HG02759 (cell line): ENCODE results near the gene ZC3H14.
A peak's percentile ranks its signal among the peaks of the same experiment; 100 is the strongest.

ENCODE experiments used
- ATAC-seq: cut with Tn5 transposase; IDR thresholded peaks from one replicate; pipeline ENCODE4 v1.9.1; 2021; ENCODE audit warnings: mild to moderate bottlenecking, moderate library complexity; ENCODE audit not compliant: unreplicated experiment

ZC3H14 gene

DNA sequence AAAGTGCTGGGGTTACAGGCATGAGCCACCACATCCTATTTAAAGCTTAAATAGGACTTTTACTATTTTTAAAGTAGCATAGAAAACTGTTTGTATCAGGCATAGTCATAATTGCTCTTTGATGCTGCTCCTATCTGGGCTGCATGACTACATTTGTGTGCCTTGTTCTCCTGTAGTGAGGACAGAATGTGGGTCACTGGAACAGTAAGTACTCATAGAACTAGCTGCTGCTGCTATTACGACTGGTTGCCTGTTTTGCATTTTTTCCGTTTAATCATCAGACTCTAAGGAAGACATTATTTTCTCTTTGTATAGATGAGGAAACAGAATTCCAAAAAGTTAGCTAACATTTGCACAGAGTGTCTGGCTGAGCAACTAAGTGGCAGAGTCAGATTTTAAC, 42.8 kb downstream of the ZC3H14 start:
- no peak for ATAC-seq

DNA sequence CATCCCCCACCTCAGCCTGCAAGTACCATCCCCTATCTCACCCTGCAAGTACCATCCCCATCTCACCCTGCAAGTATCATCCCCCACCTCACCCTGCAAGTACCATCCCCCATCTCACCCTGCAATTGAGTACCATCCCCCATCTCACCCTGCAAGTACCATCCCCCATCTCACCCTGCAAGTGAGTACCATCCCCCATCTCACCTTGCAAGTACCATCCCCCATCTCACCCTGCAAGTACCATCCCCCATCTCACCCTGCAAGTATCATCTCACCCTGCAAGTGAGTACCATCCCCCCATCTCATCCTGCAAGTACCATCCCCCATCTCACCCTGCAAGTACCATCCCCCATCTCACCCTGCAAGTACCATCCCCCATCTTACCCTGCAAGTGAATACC, 45.0 kb downstream of the ZC3H14 start:
- ATAC-seq: no peak

DNA sequence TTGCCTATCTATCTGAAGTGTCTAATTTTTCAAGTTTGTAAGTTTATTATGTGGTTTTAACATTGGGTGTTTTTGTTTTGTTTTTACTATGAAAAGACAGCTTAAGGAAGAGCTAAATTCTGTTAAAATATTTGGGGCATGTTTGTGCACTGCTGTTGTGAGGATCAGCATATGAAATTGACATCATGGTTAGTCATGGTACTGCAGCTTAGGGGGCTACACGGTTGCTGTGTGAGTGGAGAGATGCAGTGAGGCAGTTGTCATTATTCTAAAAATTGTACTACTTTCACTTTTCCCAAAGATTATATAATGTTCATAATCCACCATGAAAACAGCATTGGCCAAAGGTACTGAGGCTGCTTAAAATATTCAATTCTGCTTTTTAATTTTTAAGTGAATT, 49.0 kb downstream of the ZC3H14 start:
- ATAC-seq: no peak

DNA sequence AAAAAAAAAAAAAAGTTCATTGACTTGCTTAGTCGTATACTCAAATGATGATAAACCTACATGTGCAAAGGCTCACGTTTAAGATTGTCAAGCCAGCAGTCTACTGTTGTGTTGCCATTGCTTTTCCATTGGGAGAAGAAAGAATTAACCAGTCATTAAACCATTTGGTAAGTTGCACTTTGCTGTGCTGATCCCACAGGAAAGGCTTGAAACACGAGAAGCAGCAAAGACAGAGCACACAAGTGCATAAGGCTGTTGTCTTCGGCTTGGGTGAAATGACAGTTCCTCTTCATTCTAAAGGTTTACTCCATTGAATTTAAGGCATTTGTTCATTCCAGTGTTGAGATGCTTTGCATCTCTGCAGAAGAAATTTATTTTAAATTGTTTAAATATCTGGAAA, 50.1 kb downstream of the ZC3H14 start:
- ATAC-seq: no peak

DNA sequence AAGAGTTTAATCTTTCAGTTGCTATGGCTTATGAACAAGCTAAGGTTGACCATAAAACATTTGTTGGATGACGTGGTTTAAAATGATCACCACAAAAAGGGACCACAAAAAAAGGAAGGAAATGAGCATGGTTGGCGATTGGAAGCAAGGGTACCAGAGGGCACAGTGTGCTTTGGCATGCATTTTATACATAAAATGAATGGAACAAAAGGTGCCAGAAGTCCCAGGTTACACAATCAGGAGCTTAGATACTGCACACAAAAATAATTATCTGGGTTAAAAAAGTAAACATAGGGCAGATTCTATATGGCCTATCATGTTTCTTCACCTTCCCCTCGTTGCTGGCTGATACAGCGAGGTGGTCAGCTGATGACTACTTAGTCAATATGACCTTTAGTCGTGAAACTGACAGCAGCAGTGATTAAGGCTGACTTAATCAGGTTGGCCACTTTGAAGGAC, 50.7 kb downstream of the ZC3H14 start:
- no peak for ATAC-seq

DNA sequence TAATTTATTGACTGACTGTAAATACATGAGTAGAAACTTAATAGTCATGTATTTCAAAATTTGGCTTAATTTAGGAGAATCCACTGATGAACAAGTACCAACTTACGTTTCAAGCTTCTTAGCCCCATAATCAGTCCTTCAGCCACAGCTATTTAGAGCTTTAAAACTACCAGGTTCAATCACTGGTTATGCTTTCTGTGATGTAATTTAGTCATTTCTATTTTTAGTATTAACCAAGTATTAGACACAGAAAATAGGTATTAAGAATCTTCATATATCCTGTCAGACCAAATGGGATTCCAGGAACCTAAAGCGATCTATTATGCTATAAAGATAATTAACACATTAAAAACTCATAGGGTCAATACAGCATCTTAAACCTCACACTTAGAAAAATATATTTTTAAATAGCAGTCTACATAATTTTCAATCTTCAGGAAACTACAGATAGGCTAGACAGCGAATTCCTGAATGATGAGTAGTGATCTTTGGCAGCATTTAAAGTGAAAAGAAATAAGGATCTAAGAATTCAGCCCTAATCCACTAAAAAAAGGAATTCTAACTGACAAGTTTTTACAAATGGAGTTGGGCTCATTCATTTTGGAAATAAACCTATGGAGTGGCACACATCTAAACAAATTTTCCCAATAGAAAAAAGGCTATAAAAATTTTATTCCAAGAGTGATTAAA, 51.5 kb downstream of the ZC3H14 start:
- no peak for ATAC-seq

DNA sequence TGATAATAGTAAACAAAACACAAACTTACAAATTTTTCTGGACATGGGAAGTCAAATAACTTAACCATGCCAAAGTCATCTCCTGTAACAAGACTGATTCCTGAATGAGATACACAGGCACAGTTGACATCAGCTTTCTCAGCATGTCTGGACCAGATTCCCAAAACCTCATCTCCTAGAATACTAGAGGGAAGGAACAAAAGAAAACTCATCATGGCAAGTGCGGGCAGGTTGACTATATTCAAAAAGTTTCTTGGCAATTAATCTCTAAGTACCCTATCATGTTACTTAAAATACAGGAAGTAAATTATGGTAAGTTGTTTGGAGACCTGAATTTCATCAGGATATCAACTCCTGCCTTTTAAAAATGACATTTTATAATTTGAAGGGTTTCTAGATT, 53.9 kb downstream of the ZC3H14 start:
- no peak for ATAC-seq

DNA sequence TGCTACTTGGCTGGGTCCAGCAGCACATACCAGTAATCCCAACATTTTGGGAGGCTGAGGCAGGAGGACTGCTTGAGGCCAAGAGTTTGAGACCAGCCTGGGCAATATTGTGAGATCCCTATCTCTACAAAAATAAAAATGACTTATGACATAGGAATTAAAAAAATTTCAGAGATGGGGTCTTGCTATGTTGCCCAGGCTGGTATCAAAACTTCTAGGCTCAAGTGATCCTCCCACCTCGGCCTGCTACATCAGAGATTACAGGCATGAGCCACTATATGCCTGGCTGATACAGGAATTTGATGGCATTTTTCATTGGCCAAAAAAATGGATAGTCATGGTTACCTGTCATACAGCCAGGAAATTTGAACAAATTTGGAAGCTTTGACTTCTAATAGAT, 54.6 kb downstream of the ZC3H14 start:
- ATAC-seq: no peak

DNA sequence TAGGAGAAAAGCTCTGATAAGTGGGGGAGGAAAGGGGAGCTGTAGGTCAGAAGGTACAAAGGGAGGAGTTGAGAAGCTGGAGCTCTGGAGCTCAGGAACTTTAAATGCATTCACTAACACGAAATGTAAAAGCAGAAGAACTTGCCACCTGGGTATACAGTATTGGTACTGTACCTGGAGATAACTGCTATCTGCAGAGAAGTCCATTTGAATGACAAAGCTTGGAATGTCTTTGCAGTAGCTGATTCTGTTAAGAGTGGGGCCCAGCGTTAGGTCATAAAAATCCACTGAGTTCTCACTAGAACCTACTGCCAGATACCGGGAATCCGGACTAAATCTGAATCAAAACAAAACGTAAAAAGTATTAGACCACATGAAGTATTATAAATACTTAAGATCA, 55.6 kb downstream of the ZC3H14 start:
- ATAC-seq: no peak

DNA sequence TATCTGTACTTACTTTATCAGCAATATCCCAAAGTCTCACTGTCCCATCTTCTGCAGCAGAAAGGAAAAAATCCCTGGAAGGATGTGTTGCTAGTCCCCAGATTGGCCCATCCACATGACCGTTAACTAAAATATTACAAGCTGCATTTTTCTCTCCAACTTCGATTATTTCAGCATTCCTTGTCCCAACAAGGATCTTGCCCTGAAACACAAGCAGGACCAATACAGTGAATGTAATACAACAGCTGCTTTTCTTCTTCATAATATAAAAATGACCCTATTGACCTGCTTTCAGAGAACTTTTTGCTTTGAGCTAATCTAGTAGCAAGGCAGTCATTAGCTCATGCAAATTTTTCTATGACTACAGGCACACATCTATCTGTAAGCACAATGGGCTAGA, 58.3 kb downstream of the ZC3H14 start:
- no peak for ATAC-seq

DNA sequence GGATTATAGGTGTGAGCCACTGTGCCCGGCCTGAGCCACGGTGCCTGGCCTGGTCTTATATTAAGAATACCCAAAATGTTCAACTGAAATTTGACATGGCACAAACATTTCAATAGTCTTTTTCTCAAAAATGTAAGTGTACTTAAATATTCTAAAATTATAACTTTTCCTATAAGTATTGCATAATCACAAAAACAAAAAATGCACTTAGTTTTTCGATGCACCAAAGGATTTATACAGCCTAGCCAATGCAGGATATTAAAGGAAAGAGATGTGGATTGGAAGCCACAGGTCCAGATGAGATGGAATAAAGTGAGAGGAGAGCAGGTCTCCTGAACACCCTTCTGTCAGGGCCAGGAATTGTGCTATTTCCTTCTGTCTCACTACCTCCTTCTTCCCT, 62.8 kb downstream of the ZC3H14 start:
- ATAC-seq: no peak

DNA sequence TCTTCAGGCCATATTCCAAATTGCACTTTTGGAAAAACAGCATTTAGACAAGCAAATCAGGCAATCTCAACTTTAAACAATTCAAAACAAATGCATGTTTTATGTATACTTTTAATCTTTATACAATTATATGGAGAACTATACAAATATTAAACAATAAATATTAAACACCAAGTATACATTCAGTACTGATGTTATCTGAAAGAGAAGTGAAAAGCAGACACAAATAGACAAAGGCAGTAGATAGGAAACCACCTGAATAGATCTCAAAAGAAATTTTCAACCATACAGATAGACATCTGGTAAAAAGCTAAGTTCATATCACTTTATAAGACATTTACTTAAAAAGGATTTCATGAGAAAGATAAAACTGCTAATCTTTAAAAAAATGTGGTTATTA, 65.2 kb downstream of the ZC3H14 start:
- no peak for ATAC-seq

DNA sequence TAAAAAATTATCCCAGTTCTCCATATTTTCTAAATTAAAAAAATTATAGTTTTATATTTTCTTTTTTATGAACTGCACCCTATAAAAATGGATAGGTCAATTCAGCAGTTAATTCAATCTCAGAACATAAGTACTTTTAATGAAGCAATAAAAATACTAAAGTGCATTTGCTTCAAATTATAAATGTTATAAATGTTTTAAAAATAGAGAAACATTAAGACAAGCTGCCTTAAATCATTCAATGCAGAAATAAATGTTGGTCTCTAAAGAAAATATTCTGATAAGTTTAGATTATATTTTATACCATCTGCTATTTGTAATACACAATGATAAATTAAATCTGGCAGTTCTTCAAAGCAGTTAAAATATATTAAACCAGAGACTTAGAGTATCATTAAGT, 65.6 kb downstream of the ZC3H14 start:
- no peak for ATAC-seq

DNA sequence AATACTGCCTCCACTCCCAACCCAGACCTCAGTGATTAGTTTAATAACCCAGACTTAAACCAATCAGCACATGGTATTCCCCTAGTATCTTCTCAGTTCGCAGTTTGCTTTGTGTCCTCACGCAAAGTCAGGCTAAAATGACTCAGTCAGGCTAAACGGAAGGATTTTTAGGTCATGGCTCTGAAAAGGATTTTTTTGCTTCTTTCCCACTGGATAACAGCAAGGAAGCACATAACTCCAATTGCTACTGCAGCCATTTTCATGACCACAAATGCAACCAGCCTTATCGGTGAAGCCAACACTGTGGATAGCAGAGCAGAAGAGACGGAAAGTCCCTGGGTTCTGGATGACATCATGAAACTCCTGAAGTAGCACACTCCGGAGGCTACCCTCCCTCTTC, 67.7 kb downstream of the ZC3H14 start:
- ATAC-seq: peak; percentile 40

DNA sequence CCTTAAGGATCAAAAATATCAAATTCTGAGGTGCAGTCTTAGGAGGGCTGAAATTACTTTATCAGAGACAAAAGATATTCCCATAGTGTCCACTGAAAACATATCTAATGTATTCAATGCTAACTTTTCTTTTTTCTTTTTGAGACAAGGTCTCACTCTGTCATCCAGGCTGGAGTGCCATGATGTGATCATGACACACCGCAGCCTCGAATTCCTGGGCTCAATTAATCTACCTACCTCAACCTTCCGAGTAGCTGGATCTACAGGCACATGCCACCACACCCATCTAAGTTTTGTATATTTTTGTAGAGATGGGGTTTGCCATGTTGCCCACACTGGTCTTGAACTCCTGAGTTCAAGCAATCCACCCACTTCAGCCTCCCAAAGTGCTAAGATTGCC, 68.3 kb downstream of the ZC3H14 start:
- no peak for ATAC-seq

DNA sequence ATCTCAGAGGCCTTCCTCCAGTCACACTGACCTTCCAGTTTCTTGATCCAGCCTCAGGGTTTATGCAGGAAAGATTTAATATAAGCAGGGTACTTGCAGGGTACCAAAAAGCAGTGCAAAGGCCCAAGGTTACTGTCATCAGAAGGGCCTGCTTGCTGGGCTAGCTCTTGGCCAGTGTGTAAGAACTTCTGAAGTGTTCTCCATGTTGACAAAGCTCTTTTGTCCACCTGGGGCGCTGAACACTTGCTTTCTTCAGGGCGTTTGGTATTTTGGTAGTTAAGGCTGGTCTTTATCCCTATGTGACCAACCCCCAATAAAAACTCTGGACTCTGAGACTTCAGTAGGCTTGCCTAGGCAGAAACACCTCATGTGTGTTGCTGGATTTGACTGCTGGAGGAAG, 69.7 kb downstream of the ZC3H14 start:
- ATAC-seq: no peak

DNA sequence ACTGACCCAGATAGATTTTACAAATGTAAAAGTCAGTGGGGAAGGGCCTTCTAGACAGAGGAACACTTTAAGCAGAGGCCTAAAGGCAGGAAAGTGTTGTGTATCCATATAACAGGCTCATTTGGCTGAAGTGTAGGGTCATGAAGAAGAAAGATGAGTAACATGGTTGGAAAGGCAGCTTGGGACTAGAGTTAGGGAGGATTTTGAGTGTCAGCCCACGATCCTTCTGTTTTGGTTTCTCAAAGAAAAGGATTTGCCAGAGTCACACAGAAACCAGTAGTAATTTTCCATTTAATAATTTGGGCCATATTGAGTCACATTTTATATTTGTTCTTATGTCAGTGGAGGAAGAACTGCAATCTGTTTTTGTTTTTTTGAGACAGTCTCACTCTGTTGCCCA, 76.4 kb downstream of the ZC3H14 start:
- no peak for ATAC-seq

DNA sequence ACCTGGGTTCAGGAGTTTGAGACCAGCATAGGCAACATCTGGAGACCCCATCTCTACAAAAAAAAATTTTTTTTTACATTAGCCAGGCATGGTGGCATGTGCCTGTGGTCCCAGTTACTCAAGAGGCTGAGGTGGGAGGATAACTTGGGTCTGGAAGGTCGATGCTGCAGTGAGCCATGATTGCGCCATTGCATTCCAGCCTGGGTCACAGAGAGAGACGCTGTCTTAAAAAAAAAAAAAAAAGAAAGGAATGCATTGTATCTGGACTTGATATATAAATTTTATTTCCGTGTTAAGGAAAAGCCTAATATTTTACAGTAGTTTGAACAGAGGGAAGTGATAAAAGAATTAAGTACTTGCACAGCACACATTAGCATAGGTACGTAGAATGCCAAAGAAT, 97.2 kb downstream of the ZC3H14 start:
- ATAC-seq: no peak

DNA sequence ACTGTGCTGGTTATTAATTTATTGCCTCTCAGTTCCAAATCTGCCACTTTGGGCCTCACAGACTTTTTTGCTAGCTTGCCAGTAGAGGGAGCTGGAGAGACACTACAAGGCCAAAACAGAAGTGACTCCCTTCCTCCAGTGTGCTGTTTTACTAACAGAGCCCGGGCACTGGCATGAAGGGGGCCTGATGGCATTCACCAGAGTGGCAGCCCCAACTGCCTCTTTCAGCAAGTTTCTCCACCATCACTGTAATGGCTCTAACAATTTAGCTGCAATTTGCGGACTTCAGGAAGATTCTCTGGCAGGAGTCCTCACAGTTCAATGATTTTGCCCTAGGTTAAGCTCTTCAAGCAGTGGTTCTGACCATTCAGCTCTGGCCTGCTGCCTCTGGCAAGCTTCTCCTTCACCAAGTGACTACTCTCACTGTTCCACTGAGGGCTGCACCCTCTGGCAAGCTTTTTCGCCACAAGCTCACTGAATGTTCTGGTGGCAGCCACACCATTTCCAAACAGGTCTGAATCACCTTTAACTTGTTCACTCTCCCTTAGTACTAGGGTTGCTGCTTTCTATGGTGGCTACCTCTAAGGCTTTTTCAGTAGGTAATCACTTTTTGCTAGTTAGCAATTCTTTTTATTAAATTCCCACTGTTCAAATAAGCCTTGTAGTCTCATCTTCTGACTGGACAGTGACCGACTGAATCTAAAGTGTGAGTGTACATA, 104.9 kb downstream of the ZC3H14 start:
- peak; percentile 83 for ATAC-seq

DNA sequence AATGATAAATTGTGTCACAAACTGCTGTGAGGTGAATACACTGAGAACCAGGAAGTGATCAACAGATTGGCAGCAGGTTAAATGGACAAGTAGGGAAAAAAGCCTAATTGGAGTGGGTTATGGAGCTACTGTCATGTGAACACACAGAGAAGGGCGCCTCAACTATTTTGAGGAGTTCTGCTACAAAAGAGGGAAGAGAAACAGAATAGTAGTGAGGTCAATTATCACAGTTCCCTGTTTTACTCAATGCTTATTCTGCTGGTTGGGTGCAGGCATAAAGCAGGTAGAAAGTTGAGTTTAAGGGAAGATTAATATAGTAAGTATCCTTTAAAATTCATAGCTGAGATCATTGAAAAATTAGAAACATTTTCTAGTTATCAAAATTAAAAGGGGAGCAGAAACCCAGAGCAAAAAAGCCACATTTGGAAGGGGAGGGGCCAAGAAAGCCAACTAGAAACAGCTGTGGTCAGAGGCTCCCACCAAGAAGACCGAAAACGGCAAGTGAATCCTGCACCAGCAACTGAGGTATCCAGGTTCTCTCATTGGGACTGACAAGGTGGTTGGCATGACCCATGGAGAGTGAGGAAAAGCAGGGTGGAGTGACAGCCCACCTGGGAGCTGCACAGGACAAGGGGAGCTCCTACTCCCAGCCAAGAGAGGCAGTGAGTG, 105.7 kb downstream of the ZC3H14 start:
- ATAC-seq: peak; percentile 58

DNA sequence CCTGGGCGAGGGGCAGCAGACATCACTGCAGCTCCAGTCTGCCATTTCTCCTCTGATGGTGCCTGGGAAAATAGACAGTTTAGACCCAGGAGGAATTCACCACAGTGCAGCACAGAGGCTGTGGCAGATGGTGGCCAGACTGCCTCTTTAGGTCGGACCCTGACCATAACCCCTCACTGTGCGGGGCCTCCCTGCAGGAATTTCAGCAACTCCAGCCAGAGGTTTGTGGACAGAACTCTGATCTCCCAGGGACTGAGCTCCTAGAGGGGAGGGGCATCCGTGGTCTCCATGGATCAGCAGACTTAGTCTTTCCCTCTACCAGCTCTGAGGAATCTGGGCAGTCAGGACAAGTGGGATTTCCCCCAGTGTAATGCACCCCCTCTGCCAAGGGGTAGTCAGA, 106.5 kb downstream of the ZC3H14 start:
- ATAC-seq: no peak
